ENCODE results near the gene ARID2. TPM values are rescaled to one million over a fixed set of nuclear protein-coding genes. Genes with fewer than 3 reads are reported as not detected.

Gene ARID2
- total RNA-seq, 1 experiment from 2014 or later: 21.9 TPM

DNA sequence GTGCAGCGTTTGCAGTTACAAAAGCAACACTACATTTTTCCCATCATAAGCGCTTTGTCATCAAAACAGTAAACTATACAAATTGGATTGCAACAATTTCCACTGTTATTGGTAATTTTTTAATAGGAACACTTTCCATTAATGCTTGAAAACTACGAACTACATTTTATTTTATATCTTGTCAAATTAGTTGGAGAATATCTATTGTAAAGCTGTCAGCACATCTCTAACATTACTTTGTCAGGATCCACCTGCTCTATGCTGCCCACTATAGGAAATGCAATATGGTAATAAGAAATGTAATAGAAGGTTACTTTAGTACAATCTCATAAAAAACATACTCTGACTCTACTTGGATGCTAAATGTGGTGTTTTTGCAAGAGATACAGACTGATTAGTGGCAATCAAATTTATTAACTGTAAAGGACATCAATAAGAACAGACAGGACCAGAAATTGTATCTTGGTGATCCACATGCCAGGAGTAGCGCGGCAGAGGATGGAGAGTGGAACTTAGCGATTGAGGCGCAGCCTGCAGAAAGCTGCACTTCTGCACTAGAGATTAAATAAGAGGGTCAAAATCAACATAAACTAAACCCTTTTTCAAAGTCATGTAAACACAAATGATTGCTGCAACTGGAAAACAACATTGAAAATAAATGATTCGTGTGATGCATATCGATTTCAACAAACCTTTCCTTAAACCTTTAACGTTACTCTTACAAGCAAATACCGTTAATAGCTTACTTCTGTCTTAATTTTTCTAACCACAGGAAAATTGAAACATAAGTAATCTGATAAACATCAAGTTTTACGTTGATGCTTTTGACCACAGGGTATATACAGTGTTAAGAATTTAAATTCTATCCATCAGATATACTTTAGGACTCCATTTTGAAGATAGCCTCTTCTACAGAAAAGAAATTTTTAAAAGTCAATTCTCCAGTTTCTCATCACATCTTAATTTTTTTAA lies 3.6 kb upstream of the ARID2 start:
- H3K36me3 Mint-ChIP-seq (ENCODE audit: insufficient read depth, unreplicated experiment): peaks cover 9% of the 10 kb centered on the region
- no TSS peak for BruUV-seq (replicated peaks)
- POLR2A ChIA-PET: interaction anchor here (0.6 to 12.7 kb wide), 21 partner anchors 7 to 556 kb away, joined by 3 to 143 read pairs (median 6); partner anchors contain the start of genes ANO6 and SCAF11
- TF ChIP-seq, protein P1, sequence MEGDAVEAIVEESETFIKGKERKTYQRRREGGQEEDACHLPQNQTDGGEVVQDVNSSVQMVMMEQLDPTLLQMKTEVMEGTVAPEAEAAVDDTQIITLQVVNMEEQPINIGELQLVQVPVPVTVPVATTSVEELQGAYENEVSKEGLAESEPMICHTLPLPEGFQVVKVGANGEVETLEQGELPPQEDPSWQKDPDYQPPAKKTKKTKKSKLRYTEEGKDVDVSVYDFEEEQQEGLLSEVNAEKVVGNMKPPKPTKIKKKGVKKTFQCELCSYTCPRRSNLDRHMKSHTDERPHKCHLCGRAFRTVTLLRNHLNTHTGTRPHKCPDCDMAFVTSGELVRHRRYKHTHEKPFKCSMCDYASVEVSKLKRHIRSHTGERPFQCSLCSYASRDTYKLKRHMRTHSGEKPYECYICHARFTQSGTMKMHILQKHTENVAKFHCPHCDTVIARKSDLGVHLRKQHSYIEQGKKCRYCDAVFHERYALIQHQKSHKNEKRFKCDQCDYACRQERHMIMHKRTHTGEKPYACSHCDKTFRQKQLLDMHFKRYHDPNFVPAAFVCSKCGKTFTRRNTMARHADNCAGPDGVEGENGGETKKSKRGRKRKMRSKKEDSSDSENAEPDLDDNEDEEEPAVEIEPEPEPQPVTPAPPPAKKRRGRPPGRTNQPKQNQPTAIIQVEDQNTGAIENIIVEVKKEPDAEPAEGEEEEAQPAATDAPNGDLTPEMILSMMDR (IDR thresholded peaks at IDR 0.05; ENCODE audit: unreplicated experiment): peak; percentile 54
- no peaks in the 10 kb centered on the region for H3K9me3 Mint-ChIP-seq (ENCODE audit: unreplicated experiment)
- intact Hi-C loops (cut with micrococcal nuclease): loop anchor here (1.0 to 5.0 kb wide), 4 partner anchors 138 to 554 kb away; no protein-coding TSS in a partner anchor
- H3K4me3 Mint-ChIP-seq (ENCODE audit: unreplicated experiment): peak overlapping the region; percentile 81
- peak; percentile 63 for DNase-seq (ENCODE audit: unreplicated experiment)
- peak overlapping the region; percentile 99 for H3K27ac Mint-ChIP-seq (ENCODE audit: low read depth, unreplicated experiment)
- H3K4me1 Mint-ChIP-seq (ENCODE audit: insufficient read depth, unreplicated experiment): peaks cover 11% of the 10 kb centered on the region
- CTCF ChIA-PET: interaction anchor here (0.5 to 5.2 kb wide), 29 partner anchors 8 to 555 kb away, joined by 3 to 97 read pairs (median 3); no protein-coding TSS in a partner anchor
- no peaks in the 10 kb centered on the region for H3K27me3 Mint-ChIP-seq (ENCODE audit: insufficient read depth, unreplicated experiment)

- TF ChIP-seq, protein P1 (IDR thresholded peaks at IDR 0.05; ENCODE audit: unreplicated experiment): no peak
- peaks cover 9% of the 10 kb centered on the region for H3K36me3 Mint-ChIP-seq (ENCODE audit: insufficient read depth, unreplicated experiment)
- ChIA-PET CTCF (interaction anchor here (0.5 to 5.2 kb wide), 23 partner anchors 8 to 561 kb away, joined by 3 to 97 read pairs (median 4); partner anchors contain the start of gene ANO6), POLR2A (interaction anchor here (0.6 to 12.7 kb wide), 20 partner anchors 12 to 509 kb away, joined by 3 to 143 read pairs (median 7); partner anchors contain the start of genes ANO6 and SCAF11)
- H3K27ac Mint-ChIP-seq (ENCODE audit: low read depth, unreplicated experiment): peak overlapping the region; percentile 99
- peak overlapping the region; percentile 81 for H3K4me3 Mint-ChIP-seq (ENCODE audit: unreplicated experiment)
- no peaks in the 10 kb centered on the region for H3K9me3 Mint-ChIP-seq (ENCODE audit: unreplicated experiment)
- H3K27me3 Mint-ChIP-seq (ENCODE audit: insufficient read depth, unreplicated experiment): no peaks in the 10 kb centered on the region
- BruUV-seq (replicated peaks): TSS peak; percentile 33
- peaks cover 6% of the 10 kb centered on the region for H3K4me1 Mint-ChIP-seq (ENCODE audit: insufficient read depth, unreplicated experiment)
- no peak for DNase-seq (ENCODE audit: unreplicated experiment)
- intact Hi-C loops (cut with micrococcal nuclease): loop anchor here (1.0 to 5.0 kb wide), 4 partner anchors 71 to 554 kb away; no protein-coding TSS in a partner anchor
Measured at GRCh38 chr12:45726603-45727300, 2.8 kb upstream of the ARID2 start.

DNA sequence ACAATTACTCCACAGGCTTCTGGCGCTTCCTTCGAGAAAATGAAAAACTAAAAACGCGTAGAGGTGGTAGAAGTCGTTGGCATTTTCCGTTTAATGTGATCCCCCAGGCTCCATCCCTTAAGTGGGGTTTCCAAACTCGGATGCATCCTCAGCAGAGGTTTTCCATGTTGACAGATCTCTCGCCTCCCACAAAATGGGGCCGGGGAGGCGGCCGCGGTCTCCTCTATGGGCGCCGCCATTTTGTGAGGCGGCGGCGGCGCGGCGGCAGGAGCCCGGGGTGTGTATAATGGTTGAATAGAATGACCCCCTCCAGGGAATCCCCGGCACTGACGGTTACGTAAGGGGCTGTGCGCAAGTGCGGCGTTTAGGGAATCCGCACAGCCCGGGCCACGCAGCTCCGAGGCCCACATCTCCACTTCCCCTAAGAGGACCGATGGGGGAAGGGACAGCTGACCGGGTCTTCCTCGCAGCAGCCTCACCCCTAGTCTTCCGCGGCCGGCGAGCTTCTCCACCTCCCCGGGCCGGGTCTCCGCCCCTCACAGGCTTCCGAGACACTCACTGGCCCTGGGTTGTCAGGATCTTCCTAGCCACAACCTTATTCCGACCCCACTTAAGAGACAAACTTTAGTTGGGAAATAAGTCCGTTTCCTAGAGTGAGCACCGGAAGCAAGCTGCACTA lies 2.1 kb upstream of the ARID2 start:
- DNase-seq (ENCODE audit: unreplicated experiment): peak; percentile 97
- BruUV-seq (replicated peaks): no TSS peak
- TF ChIP-seq, protein P1 (IDR thresholded peaks at IDR 0.05; ENCODE audit: unreplicated experiment): no peak
- POLR2A ChIA-PET: interaction anchor here (0.6 to 12.7 kb wide), 27 partner anchors 11 to 510 kb away, joined by 3 to 143 read pairs (median 5); partner anchors contain the start of genes ANO6 and SCAF11
- Mint-ChIP-seq H3K36me3 (ENCODE audit: insufficient read depth, unreplicated experiment) (peaks cover 9% of the 10 kb centered on the region), H3K4me1 (ENCODE audit: insufficient read depth, unreplicated experiment) (peaks cover 9% of the 10 kb centered on the region), H3K9me3 (ENCODE audit: unreplicated experiment) (no peaks in the 10 kb centered on the region), H3K27me3 (ENCODE audit: insufficient read depth, unreplicated experiment) (no peaks in the 10 kb centered on the region), H3K4me3 (ENCODE audit: unreplicated experiment) (peak overlapping the region; percentile 81), H3K27ac (ENCODE audit: low read depth, unreplicated experiment) (peak overlapping the region; percentile 99)
- intact Hi-C loops (cut with micrococcal nuclease): loop anchor here (1.0 to 5.0 kb wide), 4 partner anchors 72 to 555 kb away; no protein-coding TSS in a partner anchor
- CTCF ChIA-PET: interaction anchor here (0.6 to 5.2 kb wide), 16 partner anchors 10 to 557 kb away, joined by 3 to 97 read pairs (median 4); partner anchors contain the start of gene ANO6

Data from MCF 10A (cell line).